CD4-positive, alpha-beta T cell treated with Interleukin-15 for 1 hour (primary cell): ENCODE results near the gene ZNF774.
"Not testable (repeated sequence)": the region's sequence is repeated elsewhere in the genome, so short reads cannot be mapped to it uniquely, and the experiment has no call there.

ENCODE experiments used
- DNase-seq: peaks from one replicate; pipeline ENCODE4 v3.0.0-alpha.2; 2020

The ZNF774 gene

GRCh38 chr15:90352107-90352893, at the start of gene ZNF774:
Gene ZNF774, plus strand, starts transcription at chr15:90352284. Its CDS starts 2,377 bp downstream, at chr15:90354661.
- peak; percentile 91 for DNase-seq

DNA sequence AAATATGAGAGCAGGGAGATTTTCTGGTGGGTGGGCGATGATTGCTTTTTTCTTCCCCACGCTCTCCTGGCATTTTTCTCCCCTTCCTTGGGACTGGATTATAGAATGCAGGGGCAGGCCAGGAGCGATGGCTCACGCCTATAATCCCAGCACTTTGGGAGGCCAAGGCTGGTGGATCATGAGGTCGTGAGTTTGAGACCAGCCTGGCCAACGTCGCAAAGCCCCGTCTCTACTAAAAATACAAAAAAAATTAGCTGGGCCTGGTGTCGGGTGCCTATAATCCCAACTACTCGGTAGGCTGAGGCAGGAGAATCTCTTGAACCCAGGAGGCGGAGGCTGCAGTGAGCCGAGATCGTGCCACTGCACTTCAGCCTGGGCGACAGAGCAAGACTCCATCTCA, 46.7 kb upstream of the ZNF774 start:
- not testable (repeated sequence) for DNase-seq

DNA sequence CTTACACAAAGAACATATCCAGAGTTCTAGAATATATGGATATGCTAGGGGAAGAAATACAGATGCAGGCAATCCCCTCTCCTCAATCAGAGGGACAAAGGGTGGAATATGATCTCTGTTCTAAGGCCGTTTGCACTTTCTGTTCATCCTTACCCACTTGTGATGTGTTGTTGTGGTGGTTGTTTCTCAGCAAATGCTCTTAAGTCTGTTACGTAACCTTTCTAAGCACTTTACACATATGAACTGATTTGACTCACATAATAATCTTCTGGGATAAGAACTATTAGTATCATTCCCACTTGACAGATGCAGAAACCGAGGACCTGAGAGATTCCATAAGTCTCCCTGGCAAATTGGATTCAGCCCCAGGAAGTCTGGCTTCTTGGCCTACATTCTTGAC, 46.2 kb upstream of the ZNF774 start:
- DNase-seq, result no peak

DNA sequence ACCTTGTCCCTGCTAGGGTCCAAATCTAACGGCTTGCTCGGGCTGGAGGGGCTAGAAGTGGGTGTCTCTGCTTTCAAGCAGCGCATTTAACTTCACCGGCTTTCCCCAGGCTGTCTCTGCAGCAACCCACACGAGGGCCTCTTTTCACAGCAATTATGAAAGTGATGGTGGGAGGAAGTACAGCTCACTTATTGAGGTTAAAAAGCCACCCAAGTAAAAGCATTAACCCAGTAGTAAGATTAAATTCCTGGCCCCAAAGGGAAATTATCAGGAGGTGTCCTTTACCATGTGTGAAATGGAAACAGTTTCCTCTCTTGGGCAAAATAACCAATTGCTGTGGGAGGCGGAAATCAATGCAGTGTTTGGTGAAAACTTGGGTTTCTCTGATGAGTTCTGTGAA, 45.5 kb upstream of the ZNF774 start:
- DNase-seq, result no peak

- no peak for DNase-seq
Measured at GRCh38 chr15:90307661-90308060, 44.4 kb upstream of the ZNF774 start.

DNA sequence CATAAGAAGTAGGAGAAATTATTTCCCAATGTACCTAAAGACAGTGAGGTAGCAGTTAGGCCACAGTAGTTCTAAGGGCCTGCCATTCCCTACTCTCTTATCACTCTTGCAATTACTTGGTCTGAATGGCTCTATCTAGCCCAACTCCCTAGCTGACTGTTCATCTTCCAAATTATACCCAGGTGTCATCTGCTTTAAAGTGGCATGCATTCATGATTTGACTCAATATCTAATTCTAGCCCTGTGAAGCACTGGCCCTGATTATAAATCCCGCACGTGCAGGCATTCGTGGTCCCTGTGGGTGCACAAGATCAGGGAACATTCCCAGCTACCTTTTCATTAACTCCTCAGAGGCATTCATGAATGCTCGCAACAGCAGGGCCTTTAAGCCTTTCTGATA, 43.1 kb upstream of the ZNF774 start:
- no peak for DNase-seq

- DNase-seq, result no peak
Measured at GRCh38 chr15:90315278-90315982, 36.7 kb upstream of the ZNF774 start.

DNA sequence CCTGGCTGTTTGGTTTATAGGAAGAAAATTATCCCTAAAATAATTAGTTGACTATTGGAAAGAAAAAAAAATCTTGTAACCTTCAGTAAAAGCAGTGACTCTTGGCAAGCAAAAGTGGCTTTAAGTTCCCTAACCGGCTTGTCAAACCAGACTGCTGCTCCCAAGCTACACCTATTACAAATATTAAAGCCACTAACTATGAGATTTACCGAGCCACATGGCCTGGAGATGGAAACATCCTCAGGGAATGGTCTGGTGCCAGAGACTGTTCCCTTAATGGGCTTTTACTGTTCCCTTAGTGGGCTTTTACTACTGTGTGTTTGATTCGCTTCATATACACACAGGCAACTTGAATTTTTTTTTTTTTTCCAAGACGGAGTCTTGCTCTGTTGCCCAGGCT, 35.9 kb upstream of the ZNF774 start:
- DNase-seq, result no peak

GRCh38 chr15:90318591-90318990, 33.5 kb upstream of the ZNF774 start:
- no peak for DNase-seq

DNA sequence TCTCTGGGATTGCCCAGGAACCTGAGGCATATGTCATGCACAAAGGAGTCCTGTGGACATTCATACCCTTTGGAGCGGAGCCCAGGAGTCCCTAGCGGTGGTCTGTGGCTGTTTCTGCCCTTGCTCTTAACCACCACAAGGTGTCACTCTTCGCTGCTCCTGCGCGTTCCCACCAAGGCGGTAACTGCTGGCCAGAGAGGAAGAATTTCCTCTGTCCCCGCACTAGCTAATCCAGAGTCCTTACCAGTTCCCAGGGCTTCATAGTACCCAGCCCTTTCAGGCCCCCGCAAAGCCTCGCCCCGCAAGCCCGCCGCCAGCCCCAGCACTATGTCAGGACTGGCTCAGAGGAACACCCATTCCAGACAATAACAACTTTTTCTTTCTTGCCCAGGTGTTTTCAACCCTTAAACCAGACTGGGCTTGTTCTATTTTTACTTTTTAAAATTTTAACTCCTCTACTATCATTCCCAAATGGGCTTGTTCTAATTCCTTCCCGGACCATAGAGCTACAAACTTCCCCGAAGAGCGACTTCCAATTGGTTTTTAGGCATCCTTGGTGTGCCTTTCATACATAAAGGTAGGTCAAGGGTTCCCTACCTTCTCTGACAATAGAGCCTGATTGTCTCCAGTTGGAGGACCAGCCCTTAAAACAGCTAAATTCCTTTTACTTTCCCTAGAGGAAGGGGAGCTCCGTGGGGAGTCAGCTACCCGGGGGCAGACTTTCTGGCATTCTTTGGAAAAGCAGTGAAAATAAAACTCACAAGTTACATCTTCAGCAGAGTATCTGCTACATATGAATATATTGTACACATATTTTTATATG, 31.8 kb upstream of the ZNF774 start:
- DNase-seq, result peak; percentile 72

- no peak for DNase-seq
Measured at GRCh38 chr15:90320885-90321278, 31.2 kb upstream of the ZNF774 start.

- no peak for DNase-seq
Measured at GRCh38 chr15:90322538-90322937, 29.5 kb upstream of the ZNF774 start.

GRCh38 chr15:90325726-90326125, 26.4 kb upstream of the ZNF774 start:
- no peak for DNase-seq

DNA sequence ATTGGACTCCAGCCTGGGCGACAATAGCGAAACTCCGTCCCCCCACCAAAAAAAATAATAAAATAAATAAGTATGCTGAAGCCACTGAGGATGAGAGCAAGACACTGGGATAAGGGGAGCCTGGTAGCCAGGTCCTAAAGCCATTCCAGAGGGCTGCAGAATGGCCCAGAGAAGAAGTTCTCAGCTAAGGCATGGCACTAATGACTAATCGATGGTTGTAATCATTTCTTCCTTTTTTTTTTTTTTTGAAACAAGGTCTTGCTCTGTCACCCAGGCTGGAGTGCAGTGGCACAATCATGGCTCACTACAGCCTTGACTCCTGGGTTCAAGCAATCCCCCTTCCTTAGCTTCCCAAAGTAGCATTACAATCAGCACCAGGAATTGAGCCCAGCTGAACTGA, 25.6 kb upstream of the ZNF774 start:
- DNase-seq, result no peak

GRCh38 chr15:90327311-90327710, 24.8 kb upstream of the ZNF774 start:
- DNase-seq, result no peak

GRCh38 chr15:90334304-90334731, 17.8 kb upstream of the ZNF774 start:
- DNase-seq, result no peak

- DNase-seq, result peak; percentile 48
Measured at GRCh38 chr15:90336705-90337141, 15.4 kb upstream of the ZNF774 start.

DNA sequence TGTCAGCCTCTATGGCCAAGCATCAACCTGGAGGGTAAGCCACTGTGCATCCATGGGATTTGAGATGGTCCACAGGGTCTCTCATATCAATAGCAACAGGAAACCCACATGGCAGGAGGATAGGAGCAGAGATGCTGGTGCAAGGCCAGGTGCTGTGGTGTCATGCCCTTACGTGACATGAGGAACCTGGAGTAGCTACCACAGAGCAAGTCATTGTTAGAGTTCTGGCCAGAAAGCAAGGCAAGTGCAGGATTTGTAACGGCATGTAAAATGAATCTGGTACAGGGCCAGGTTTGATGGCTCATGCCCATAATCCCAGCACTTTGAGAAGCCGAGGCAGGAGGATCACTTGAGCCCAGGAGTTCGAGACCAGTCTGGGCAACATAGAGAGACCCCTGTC, 14.8 kb upstream of the ZNF774 start:
- no peak for DNase-seq

- no peak for DNase-seq
Measured at GRCh38 chr15:90338532-90338931, 13.6 kb upstream of the ZNF774 start.

DNA sequence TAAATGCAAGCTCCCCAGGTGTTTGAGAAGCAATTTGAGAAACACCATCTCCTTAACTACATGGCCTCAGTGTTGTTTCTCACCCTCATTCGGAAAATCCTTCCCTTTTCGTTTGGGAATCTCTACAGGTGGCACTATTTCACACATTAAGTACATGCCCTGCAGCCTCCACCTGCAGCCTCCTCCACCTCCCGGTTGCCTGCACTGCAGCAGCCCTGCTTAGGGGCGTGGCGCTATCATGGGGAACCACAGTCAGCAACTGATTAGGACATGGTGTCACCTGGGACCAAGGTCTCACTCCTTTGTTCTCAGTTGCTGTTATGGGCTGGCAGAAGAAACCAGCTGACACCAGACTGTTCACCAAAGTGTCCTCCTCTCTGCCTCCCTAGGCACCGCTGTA, 11.7 kb upstream of the ZNF774 start:
- no peak for DNase-seq

DNA sequence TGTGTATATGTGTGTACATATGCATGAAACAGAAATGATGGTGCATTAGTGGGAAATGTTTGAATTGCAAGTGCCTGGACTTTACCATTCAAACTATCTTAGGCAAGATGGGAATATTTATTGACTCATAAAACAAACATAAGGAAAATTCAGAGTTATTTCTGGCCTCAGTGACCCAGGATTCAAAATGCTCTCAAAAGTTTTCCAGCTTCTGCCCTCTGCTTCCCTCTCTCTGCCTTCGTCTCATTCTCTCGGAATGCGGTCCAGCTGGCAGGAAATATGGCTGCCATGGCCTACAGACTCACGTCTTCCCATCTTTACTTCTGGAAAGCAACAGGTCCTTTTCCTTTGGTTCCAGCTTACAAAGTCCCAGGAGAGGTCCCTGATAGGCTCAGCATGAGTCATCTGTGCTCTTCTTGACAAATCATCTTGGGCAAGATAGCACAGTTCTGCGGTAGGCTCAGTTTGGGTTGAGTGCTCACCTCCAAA, 8.7 kb upstream of the ZNF774 start:
- DNase-seq, result no peak

DNA sequence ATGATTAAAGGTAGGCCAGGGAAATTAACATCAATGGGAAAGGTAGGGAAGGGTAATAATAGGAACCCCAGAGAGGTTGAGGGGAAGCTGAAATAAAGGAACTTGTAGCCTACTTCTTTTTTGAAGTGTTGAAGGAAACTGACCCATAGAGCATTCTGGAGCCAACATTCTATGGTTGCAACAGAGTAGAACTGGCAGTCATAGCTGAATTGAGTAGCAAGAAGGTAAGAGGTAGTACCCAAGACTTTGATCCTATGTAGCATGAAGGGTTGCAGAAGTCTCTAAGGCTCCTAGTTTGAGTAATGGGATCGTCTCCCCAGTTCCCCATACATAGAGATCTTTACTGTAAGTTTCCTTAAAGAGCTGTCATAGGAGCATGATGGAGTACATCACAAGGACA, 7.4 kb upstream of the ZNF774 start:
- no peak for DNase-seq

- DNase-seq, result no peak
Measured at GRCh38 chr15:90345857-90346256, 6.2 kb upstream of the ZNF774 start.
